MV-4-11 (cell line): Measurements from ENCODE around the gene BCO1.

ENCODE experiments used
- DNase-seq: peaks from one replicate; lab custom pipeline; 2025; lab: John Stamatoyannopoulos, UW

BCO1 gene

DNA sequence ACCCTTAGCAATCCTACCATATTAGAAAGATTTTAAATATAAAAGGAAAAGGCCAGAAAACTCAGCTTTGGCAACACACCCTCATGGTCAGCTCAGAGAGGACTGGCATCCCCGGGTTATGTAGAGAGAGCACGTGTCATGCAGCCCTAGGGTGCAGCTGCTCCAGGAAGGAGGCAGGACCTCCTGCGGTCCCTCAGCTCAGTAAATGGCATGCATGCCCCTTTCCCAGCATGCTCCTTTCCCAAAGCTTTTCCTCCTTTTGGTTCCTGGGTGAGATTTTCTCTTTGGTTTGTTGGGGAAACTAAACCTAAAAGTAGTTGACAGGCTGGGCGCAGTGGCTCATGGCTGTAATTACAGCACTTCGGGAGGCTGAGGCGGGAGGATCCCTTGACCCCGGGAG is 80.2 kb downstream of the BCO1 start:
- DNase-seq = no peak

- DNase-seq = no peak
Measured at GRCh38 chr16:81319221-81319912, 80.9 kb downstream of the BCO1 start.

- no peak for DNase-seq
Measured at GRCh38 chr16:81321039-81321438, 82.5 kb downstream of the BCO1 start.

GRCh38 chr16:81321536-81321935 is 83.0 kb downstream of the BCO1 start:
- DNase-seq = no peak

DNA sequence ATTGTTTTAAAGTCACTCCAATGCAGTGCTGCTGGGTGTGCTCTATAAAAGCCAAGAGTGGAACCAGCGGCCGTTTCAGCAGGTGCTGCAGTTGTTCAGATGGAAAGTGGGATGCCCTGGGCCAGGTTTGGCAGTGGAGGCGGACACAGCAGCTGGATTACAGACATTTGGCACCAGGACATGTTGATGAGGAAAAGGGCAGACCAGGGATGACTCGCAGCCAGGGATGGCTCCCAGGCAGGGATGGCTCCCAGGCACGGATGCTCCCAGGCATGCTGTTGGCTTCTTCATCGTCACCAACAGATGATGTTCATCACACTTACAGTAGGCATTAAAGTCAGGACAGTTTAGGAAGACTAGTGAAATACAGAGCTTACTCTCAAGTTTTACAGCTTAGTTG is 86.3 kb downstream of the BCO1 start:
- no peak for DNase-seq

- no peak for DNase-seq
Measured at GRCh38 chr16:81327011-81327410, 88.5 kb downstream of the BCO1 start.

DNA sequence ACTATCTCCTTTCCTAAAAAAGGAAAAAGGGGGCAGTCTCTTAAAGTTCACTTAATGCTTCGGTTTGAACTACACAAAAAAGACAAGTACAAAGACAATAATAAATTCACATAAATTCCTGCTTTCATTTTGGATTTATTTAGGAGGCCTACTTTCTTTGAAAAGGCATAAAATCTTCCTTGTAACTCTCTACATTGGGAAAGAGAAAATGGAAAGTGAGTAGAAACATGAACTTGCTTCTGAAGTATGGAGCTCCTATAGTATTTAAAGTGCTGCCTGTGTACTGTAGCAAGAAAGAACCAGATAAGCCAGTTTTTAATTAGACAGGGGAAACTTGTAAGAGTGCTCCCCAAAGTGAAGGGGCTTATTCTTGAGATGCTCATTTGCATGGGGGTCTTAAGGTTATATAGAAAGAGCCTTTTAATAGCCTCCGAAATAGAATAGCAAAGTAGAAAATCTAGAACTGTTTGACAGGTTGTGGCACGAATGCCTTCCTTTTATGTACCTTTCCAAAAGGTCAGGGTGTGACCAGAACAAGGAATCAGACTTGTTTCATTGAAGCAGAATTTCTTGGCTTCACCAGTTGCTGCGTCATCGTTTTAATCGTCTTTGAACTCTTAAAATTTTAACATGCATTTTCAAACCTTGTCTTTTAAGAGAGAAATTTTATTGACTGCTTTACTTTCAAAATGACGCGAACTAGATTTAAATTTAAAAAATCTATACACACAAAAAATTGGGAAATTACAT is 89.1 kb downstream of the BCO1 start:
- DNase-seq = no peak

GRCh38 chr16:81329947-81330346 is 91.5 kb downstream of the BCO1 start:
- no peak for DNase-seq

DNA sequence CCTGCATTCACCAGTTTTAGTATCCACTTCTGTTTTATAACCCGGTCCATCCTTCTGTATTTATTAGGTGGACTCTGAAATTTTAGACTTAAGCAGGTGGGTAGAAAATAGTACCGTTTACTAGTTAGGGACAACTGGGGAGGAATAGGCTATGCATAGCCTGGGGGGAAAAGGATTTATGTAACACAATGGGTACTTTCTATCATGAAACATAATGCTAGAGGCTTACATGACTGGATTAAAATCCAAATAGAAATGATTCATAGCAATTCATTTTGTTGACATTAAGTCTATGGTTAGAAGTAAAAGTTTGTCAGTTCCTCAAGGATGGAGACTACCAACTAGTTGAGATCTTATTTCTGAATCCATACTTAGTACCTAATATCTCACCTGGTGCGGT is 94.9 kb downstream of the BCO1 start:
- DNase-seq = no peak

- no peak for DNase-seq
Measured at GRCh38 chr16:81335669-81336068, 97.2 kb downstream of the BCO1 start.

DNA sequence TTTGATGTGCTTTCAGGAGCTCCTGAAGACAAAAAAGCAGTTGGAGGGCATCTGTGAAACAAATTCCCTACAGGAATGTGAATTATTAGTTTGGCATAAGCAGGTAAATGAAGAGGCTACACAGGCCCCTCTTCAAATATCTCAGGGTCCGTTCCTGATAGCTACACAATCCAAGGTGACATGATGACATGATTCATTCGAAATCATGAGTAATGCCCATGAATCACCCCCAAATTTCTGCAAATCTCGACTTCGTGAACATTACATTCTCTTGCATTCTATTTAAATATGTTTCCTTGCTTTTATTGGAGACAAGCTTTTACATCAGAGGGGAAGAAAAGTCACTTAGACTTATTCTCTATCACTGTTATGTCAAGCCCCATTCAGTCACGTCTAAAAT is 98.6 kb downstream of the BCO1 start:
- no peak for DNase-seq
